AG04450 (cell line): Measurements from ENCODE around the gene ABCC10. TPM values are rescaled to one million over a fixed set of nuclear protein-coding genes. Genes with fewer than 3 reads are reported as not detected.
"Not testable (repeated sequence)": the region's sequence is repeated elsewhere in the genome, so short reads cannot be mapped to it uniquely, and the experiment has no call there.

Experiments used
- CTCF ChIA-PET: fragments of 300-600, 350-600 bp; formaldehyde crosslinking; extraction: SDS; loops from one replicate; lab custom pipeline; 2022; ENCODE audit warnings: antibody characterized with exemption, inconsistent platforms; lab: Charles Lee
- POLR2A ChIA-PET: fragments of 350-600 bp; formaldehyde crosslinking; extraction: SDS; loops from one replicate; lab custom pipeline; 2021; ENCODE audit warnings: antibody characterized with exemption, inconsistent platforms; lab: Yijun Ruan, JAX
- DNase-seq: peaks from one replicate; pipeline ENCODE4 v3.0.0-alpha.2; 2011; ENCODE audit warnings: low read depth, low spot score
- H3K27ac ChIP-seq: one replicate; pipeline ENCODE4 v1.5.1; 2012; ENCODE audit warnings: low read depth, low read length, control low read depth
- H3K27me3 ChIP-seq: one replicate; pipeline ENCODE4 v1.6.0; 2012; ENCODE audit warnings: low read length; ENCODE audit not compliant: control insufficient read depth, insufficient read depth
- H3K4me3 ChIP-seq: 2 replicates; pipeline ENCODE4 v1.5.1; 2011; ENCODE audit warnings: mild to moderate bottlenecking, low read depth, low read length, control low read depth
- H3K9me3 ChIP-seq: 2 replicates; pipeline ENCODE4 v1.5.1; 2012; ENCODE audit warnings: low read length; ENCODE audit not compliant: control insufficient read depth, insufficient read depth
- CTCF ChIP-seq: IDR thresholded peaks from 2 replicates; pipeline ENCODE4 v1.5.1; 2011; ENCODE audit warnings: low read depth, low read length, control low read depth, inconsistent platforms
- polyA plus RNA-seq: library from polyadenylated mRNA; depleted of rRNA; stranded (reverse); fragments of >200 nt; gene quantifications from 2 replicates; pipeline ENCODE4 v1.2.3, GENCODE V29; 2011

The ABCC10 gene
- polyA plus RNA-seq, 1 experiment: 12.0 TPM

GRCh38 chr6:43459535-43459934, 32.2 kb downstream of the ABCC10 start:
- Histone ChIP-seq H3K9me3 (no peaks in the 10 kb centered on the region; the same call in 1 of the 2 replicates), H3K4me3 (no peak overlapping the region), H3K27ac (no peak overlapping the region), H3K27me3 (peaks cover 10% of the 10 kb centered on the region)
- POLR2A ChIA-PET: interaction anchor here (0.6 to 1.2 kb wide), 2 partner anchors 18 to 787 kb away, joined by 3 to 4 read pairs; partner anchors contain the start of gene TJAP1
- CTCF ChIA-PET: interaction anchor here (1.6 kb wide), 1 partner anchor 48 kb away, joined by 5 read pairs; no protein-coding TSS in a partner anchor
- no peak for DNase-seq
- TF ChIP-seq CTCF: no peak

- Histone ChIP-seq H3K27ac (no peak overlapping the region), H3K4me3 (no peak overlapping the region), H3K9me3 (no peaks in the 10 kb centered on the region), H3K27me3 (peaks cover 10% of the 10 kb centered on the region)
- ChIA-PET POLR2A (interaction anchor here (0.6 to 1.2 kb wide), 3 partner anchors 17 to 786 kb away, joined by 3 to 4 read pairs (median 3); partner anchors contain the start of gene TJAP1), CTCF (interaction anchor here (1.6 kb wide), 1 partner anchor 47 kb away, joined by 5 read pairs; no protein-coding TSS in a partner anchor)
- DNase-seq: no peak
- TF ChIP-seq CTCF: no peak
These were observed 32.7 kb downstream of the ABCC10 start for GRCh38 chr6:43460032-43460431.

- CTCF ChIA-PET: interaction anchor here (1.5 kb wide), 1 partner anchor 34 kb away, joined by 3 read pairs; no protein-coding TSS in a partner anchor
These were observed 34.6 kb downstream of the ABCC10 start for GRCh38 chr6:43461936-43462335.

GRCh38 chr6:43464337-43464736, 37.0 kb downstream of the ABCC10 start:
- peaks cover 9% of the 10 kb centered on the region for H3K27me3 ChIP-seq
- H3K27ac ChIP-seq: no peak overlapping the region
- no peak overlapping the region for H3K4me3 ChIP-seq
- CTCF ChIA-PET: interaction anchor here (0.7 kb wide), 1 partner anchor 34 kb away, joined by 3 read pairs; no protein-coding TSS in a partner anchor
- no peaks in the 10 kb centered on the region for H3K9me3 ChIP-seq
- TF ChIP-seq CTCF: no peak
- DNase-seq: no peak
- POLR2A ChIA-PET: interaction anchor here (0.6 kb wide), 1 partner anchor 58 kb away, joined by 3 read pairs; no protein-coding TSS in a partner anchor

More at GRCh38 chr6:43461936-43462335, 34.6 kb downstream of the ABCC10 start:
- POLR2A ChIA-PET: no interaction called here
- H3K27me3 ChIP-seq: peaks cover 9% of the 10 kb centered on the region
- no peak overlapping the region for H3K27ac ChIP-seq
- no peak overlapping the region for H3K4me3 ChIP-seq
- no peaks in the 10 kb centered on the region for H3K9me3 ChIP-seq
- no peak for DNase-seq
- no peak for TF ChIP-seq CTCF

- ChIA-PET CTCF (interaction anchor here (1.3 kb wide), 1 partner anchor 30 kb away, joined by 3 read pairs; no protein-coding TSS in a partner anchor), POLR2A (interaction anchor here (0.5 to 1.0 kb wide), 2 partner anchors 41 to 152 kb away, joined by 3 read pairs; no protein-coding TSS in a partner anchor)
- no peak overlapping the region for H3K4me3 ChIP-seq
- no peaks in the 10 kb centered on the region for H3K9me3 ChIP-seq
- DNase-seq: no peak
- TF ChIP-seq CTCF: no peak
- H3K27me3 ChIP-seq: peaks cover 9% of the 10 kb centered on the region
- H3K27ac ChIP-seq: no peak overlapping the region
These were observed 38.6 kb downstream of the ABCC10 start for GRCh38 chr6:43465948-43466347.

GRCh38 chr6:43467265-43467664, 39.9 kb downstream of the ABCC10 start:
- CTCF ChIA-PET, H3K4me3 ChIP-seq, DNase-seq, H3K9me3 ChIP-seq, POLR2A ChIA-PET, H3K27ac ChIP-seq, H3K27me3 ChIP-seq: not testable (repeated sequence)
